Erythroblast (primary cell): ENCODE measurements around the gene DNAJC6.
"Not testable (repeated sequence)": the region's sequence is repeated elsewhere in the genome, so short reads cannot be mapped to it uniquely, and the experiment has no call there.

Experiments used
- DNase-seq, 2 experiments: peaks; one replicate each; lab custom pipeline; 2025; lab: John Stamatoyannopoulos, UW
- GATA1 ChIP-seq: IDR thresholded peaks from 2 replicates; pipeline ENCODE4 v1.6.1; 2011; ENCODE audit warnings: low read depth, mild to moderate bottlenecking, control low read depth, low read length, moderate library complexity
- POLR2A ChIP-seq: IDR thresholded peaks from 2 replicates; pipeline ENCODE4 v1.6.1; 2011; ENCODE audit warnings: mild to moderate bottlenecking, low read length

DNAJC6 gene

GRCh38 chr1:65449214-65449823 lies 140.0 kb downstream of the DNAJC6 start:
- no peak for DNase-seq
- TF ChIP-seq GATA1: no peak
- no peak for TF ChIP-seq POLR2A

GRCh38 chr1:65455678-65456077 lies 146.3 kb downstream of the DNAJC6 start:
- DNase-seq: not testable (repeated sequence)

- no peak for DNase-seq
- TF ChIP-seq GATA1 (no peak), POLR2A (no peak)
These were observed 147.1 kb downstream of the DNAJC6 start for GRCh38 chr1:65456481-65456880.

GRCh38 chr1:65457868-65458267 lies 148.5 kb downstream of the DNAJC6 start:
- TF ChIP-seq POLR2A (no peak), GATA1 (no peak)
- no peak for DNase-seq

- no peak for TF ChIP-seq POLR2A
- no peak for TF ChIP-seq GATA1
- DNase-seq: no peak
These were observed 149.5 kb downstream of the DNAJC6 start for GRCh38 chr1:65458730-65459396.

GRCh38 chr1:65459397-65459768 lies 150.0 kb downstream of the DNAJC6 start:
- no peak for TF ChIP-seq GATA1
- TF ChIP-seq POLR2A: no peak
- peak; percentile 28 to 43 for DNase-seq
